ENCODE measurements around the gene KLHL7.
"Not testable (repeated sequence)": the region's sequence is repeated elsewhere in the genome, so short reads cannot be mapped to it uniquely, and the experiment has no call there.

The KLHL7 gene

GRCh38 chr7:23107781-23108180, 2.2 kb downstream of the KLHL7 start:
- DNase-seq (ENCODE audit: low read depth in 2 of 3, low spot score in 2 of 3), result no peak

GRCh38 chr7:23108995-23109394, 3.4 kb downstream of the KLHL7 start:
- DNase-seq (ENCODE audit: low read depth in 2 of 3, low spot score in 2 of 3), result no peak

GRCh38 chr7:23109470-23109869, 3.9 kb downstream of the KLHL7 start:
- no peak for DNase-seq (ENCODE audit: low read depth in 2 of 3, low spot score in 2 of 3)

- no peak for DNase-seq (ENCODE audit: low read depth in 2 of 3, low spot score in 2 of 3)
Measured at GRCh38 chr7:23114896-23115295, 9.3 kb downstream of the KLHL7 start.

DNA sequence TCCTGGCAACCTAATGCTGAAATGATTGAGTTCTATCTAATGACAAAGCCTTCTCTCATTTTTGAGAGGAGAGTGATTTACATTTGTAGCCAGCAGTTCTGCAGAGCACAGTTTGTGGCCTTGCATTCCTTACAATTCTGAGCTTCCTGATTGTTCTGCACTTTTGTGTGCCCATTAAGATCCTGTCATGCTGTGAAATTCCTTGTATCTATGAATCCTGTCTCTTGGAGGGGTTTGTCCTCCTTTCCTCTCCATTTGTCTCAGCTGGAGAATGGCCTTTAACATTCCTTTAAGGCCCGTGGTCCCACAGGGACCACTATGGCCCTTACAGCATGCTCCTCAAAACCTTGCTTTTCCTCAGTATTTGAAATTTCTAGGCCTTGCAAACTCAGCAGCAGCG, 10.4 kb downstream of the KLHL7 start:
- no peak for DNase-seq (ENCODE audit: low read depth in 2 of 3, low spot score in 2 of 3)

DNA sequence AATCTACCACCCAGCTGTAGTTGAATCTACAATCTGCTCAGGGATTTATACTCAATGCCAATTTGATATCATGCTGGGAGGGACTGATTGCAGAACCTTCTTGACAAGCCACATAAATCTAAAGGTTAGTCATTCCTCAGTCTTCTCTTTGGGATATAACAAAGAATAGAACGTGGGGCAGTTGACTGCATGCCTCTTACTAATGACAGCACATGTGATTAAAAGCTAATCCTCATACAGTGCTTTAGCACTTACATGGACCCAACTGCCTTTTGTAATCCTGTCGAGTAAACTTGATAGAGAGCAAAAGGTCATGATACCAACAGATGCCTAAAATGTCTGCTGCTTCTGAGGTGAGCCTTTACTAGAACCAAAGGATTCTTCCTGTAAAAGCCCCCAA, 12.3 kb downstream of the KLHL7 start:
- no peak for DNase-seq (ENCODE audit: low read depth in 2 of 3, low spot score in 2 of 3)

DNA sequence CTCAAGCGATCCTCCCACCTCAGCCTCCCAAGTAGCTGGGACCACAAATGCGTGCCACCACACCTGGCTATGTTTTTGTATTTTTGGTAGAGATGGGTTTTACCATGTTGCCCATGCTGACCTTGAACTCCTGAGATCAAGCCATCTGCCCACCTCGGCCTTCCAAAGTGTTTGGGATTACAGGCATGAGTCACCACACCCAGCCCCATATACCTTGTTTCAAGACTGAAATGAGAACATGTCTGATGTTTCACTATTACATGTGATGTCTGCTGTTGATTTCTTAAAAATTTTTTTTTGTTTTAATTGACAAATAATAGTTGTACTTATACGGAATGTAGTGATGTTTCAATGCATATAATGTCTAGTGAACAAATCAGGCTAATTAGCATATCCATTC, 14.5 kb downstream of the KLHL7 start:
- DNase-seq (ENCODE audit: low read depth in 2 of 3, low spot score in 2 of 3), result no peak

- DNase-seq (ENCODE audit: low read depth in 2 of 3, low spot score in 2 of 3), result no peak
Measured at GRCh38 chr7:23121165-23121564, 15.6 kb downstream of the KLHL7 start.

DNA sequence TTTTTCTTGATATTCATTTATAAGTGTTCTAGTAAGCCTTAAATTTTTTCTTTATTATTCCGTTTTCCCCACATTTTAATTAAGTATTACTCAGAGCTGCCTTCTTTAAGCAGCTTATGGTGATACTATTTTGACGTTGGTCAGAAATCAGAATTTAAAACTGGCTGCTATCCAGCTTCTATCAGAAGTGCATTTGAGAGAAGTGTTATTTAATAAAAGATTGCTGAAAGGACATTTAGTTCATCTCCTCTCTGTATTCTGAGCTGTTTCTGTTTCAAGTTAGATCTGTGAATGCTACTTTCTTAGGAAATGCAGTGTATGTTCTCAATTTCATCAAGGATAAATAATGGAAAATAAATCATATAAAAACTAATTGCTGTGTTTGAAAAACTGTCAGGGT, 17.4 kb downstream of the KLHL7 start:
- DNase-seq (ENCODE audit: low read depth in 2 of 3, low spot score in 2 of 3), result no peak

DNA sequence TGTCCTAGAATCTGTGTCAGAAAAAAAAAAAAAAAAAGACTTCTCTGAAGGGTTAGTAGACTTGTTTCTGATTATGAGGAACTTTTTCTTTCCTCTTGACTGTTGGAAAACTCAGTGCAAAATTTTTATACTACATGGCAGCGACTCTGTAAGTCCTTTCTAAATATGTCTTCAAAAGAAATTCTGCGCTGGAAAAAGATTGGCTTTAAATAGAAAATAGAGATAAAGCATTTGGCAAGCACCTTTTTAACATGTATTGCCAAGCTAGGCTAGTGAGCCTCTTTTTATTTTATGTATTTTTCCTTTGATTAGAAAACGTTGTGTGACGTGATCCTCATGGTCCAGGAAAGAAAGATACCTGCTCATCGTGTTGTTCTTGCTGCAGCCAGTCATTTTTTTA, 17.9 kb downstream of the KLHL7 start:
- DNase-seq (ENCODE audit: low read depth in 2 of 3, low spot score in 2 of 3), result no peak

GRCh38 chr7:23129036-23129435, 23.5 kb downstream of the KLHL7 start:
- DNase-seq (ENCODE audit: low read depth in 2 of 3, low spot score in 2 of 3), result no peak

DNA sequence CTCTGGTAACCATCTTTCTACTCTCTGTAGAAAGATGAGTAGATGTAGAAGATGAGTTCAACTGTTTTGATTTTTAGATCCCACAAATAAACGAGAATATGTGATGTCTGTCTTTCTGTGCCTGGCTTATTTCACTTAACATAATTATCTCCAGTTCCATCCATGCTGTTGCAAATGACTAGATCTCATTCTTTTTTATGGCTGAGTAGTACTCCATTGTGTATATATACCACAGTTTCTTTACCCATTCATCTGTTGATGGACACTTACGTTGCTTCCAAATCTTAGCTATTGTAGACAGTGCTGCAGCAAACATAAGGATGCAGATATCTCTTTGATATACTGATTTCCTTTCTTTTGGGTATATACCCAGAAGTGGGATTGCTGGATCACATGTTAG, 26.2 kb downstream of the KLHL7 start:
- not testable (repeated sequence) for DNase-seq (ENCODE audit: low read depth in 2 of 3, low spot score in 2 of 3)

GRCh38 chr7:23133797-23134196, 28.2 kb downstream of the KLHL7 start:
- DNase-seq (ENCODE audit: low read depth in 2 of 3, low spot score in 2 of 3), result no peak

DNA sequence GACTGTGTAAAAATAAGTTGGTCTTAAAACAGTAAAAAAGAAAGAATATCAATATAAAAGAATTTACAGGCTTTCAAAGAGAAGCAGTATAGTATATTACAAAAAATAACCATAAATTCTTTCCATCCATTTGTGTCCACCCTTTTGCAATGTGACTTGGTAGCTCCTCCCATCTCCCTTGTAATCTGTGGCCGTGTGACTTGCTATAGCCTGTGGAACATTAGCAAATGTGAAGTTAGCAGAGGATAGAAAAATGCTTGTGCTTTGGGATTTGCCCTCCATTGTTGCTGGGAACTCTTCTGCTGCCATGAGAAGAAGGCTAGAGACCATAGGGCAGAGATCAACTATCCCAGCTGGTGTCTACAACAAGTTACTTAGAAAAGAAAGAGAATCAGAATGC, 30.2 kb downstream of the KLHL7 start:
- no peak for DNase-seq (ENCODE audit: low read depth in 2 of 3, low spot score in 2 of 3)

- DNase-seq (ENCODE audit: low read depth in 2 of 3, low spot score in 2 of 3), result no peak
Measured at GRCh38 chr7:23136216-23136615, 30.6 kb downstream of the KLHL7 start.

DNA sequence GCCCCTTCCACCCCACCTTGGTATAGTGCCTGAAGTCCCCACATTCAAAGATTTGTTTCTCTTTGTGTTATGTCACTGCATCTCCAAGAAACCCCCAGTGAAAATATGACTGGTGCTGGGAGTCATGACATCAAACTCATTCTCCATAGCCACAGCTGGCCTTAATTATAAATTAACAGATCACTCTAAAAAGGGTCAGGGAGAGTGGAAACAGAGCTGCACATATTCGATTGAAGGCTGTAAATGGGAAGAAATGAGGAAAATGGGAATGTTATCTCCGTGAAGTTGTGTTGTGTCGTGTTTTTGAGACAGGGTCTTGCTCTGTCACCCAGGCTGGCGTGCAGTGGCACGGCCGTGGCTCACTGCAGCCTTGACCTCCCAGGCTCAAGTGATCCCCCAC, 52.1 kb downstream of the KLHL7 start:
- DNase-seq (ENCODE audit: low read depth in 2 of 3, low spot score in 2 of 3), result no peak

DNA sequence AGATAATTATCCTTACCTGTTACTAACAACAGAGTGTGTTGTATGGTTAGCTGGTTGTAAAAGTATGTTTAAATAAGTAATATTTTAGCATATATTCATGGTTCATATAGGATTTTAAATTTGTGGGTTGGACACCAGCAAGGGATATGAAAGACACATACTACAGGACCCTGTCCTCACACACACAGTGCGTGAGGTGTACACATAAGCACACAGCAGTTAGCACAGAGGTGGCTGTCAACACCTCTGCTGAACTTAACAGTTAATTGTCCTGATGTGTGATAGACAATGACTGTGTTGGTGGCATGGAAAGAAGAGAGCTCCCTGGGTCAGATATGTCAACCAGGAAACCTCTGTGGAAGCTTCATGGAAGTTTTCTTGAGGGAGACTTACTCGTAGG, 53.0 kb downstream of the KLHL7 start:
- DNase-seq (ENCODE audit: low read depth in 2 of 3, low spot score in 2 of 3), result no peak

- DNase-seq (ENCODE audit: low read depth in 2 of 3, low spot score in 2 of 3), result no peak
Measured at GRCh38 chr7:23161482-23161881, 55.9 kb downstream of the KLHL7 start.

DNA sequence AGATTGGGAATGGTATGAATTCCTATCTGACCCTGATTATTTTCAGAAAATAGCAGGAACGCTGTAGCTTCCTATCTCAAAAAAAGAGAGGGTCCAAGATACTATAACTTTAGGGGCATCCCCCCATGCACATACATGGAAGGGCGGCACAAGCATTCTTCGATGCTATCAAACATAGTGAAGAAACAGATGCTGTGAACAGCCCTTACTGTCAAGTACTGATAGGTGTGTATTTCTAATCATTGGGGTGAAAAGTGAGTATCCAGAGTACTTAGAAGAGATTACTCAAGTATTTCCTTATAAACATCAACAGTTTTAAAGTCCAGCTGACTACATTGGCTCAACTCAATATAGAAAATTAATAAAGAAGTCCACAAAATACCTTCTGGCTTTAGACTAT, 59.3 kb downstream of the KLHL7 start:
- no peak for DNase-seq (ENCODE audit: low read depth in 2 of 3, low spot score in 2 of 3)

DNA sequence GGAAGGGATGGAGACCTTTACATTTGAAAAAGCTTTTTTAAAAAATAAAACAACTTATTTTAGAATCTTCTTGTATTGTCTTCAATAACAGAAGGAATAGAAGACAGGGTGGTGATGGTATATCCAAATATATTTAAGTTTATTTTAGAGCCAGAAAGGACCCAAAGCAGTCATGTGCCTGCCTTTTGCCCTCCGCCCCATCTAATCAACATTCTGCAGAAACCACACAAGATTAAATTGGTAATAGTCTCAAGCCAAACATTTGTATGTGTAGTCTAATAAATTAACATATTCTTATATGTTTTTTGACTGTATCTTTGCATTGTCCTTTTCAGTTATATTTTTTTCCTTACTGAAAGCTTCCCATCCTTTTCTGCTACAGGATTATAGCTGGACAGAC, 59.7 kb downstream of the KLHL7 start:
- DNase-seq (ENCODE audit: low read depth in 2 of 3, low spot score in 2 of 3), result no peak

DNA sequence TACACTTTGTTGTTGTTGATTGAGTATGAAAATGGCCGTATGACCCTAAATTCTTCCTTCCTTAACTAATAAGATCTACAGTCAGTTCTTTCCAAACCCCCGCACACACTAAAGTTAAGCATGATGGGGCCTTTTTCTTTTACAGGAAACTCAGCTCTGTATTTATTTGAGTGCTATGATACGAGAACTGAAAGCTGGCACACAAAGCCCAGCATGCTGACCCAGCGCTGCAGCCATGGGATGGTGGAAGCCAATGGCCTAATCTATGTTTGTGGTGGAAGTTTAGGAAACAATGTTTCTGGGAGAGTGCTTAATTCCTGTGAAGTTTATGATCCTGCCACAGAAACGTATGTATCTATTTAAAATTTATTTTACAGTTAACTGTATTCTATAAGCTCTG, 62.1 kb downstream of the KLHL7 start:
- no peak for DNase-seq (ENCODE audit: low read depth in 2 of 3, low spot score in 2 of 3)

DNA sequence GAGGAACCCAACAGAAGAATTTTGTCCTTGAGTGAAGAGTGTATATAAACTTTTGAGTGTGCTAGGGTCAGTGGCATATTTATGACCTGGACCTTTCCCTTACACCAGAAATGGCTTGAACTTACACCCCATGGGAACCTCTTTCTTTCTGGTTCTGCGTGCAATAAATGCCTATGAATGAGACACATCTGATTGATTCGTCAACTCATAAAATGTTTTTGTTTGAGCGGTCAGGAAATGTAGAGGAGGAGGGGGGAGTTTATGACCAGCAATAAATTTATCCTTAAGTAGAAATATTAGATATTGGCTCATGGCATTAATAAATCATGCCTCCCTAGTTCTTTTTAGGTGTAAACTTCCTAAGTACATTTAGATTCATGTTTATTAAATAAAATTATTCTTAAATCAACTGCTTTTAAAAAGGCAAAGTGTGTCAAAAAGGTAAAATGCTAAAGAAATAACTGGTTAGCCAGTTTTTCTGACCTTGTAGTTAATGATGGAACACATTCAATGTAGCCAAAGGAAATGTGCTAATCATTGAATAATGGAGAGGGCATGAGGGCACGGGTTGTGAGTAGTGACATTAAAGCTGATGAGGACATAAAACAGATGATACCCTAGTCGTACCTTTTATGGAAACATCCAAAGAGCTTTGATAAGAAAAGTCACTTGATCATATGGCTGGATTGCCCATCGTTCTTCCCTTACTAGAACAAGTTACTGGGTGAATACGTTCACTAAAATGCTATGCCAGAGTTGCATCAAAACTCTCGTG, 62.7 kb downstream of the KLHL7 start:
- DNase-seq (ENCODE audit: low read depth in 2 of 3, low spot score in 2 of 3), result no peak

- no peak for DNase-seq (ENCODE audit: low read depth in 2 of 3, low spot score in 2 of 3)
Measured at GRCh38 chr7:23175938-23176337, 70.4 kb downstream of the KLHL7 start.

All from activated CD8-positive, alpha-beta memory T cell treated with anti-CD3 and anti-CD28 coated beads for 48 hours (primary cell).